Left lung (tissue), 10 donors: ENCODE measurements around the gene TPSD1. TPM values are rescaled to one million over a fixed set of nuclear protein-coding genes. Genes with fewer than 3 reads are reported as not detected.
"Not testable (repeated sequence)": the region's sequence is repeated elsewhere in the genome, so short reads cannot be mapped to it uniquely, and the experiment has no call there.

Experiments used
- ATAC-seq: fragments of 200-7000 bp; cut with Tn5 transposase; one replicate; pipeline ENCODE4 v1.9.1; 2020; ENCODE audit warnings: moderate library complexity
- DNase-seq, 4 donors: peaks; one replicate each; pipeline ENCODE4 v3.0.0-alpha.2; 2013 to 2020
- H3K27ac ChIP-seq, 2 donors: fragments of 200-600 bp; sonication (generic) in 1 of 2; one replicate each; pipeline versions ENCODE4 v1.5.0 to v1.8.0; 2020 to 2021
- H3K27me3 ChIP-seq, 2 donors: fragments of 200-600 bp; sonication (generic) in 1 of 2; one replicate each; pipeline versions ENCODE4 v1.5.0 to v1.8.0; 2020 to 2021
- H3K36me3 ChIP-seq, 2 donors: fragments of 200-600 bp; sonication (generic) in 1 of 2; one replicate each; pipeline versions ENCODE4 v1.5.0 to v1.8.0; 2020 to 2021
- H3K4me1 ChIP-seq, 2 donors: fragments of 200-600 bp; one replicate each; pipeline ENCODE4 v1.8.0; 2021
- H3K4me3 ChIP-seq, 2 donors: fragments of 200-600 bp; sonication (generic) in 1 of 2; one replicate each; pipeline versions ENCODE4 v1.5.0 to v1.8.0; 2020 to 2021; ENCODE audit warnings: mild to moderate bottlenecking in 1 of 2
- H3K9me3 ChIP-seq, 2 donors: fragments of 200-600 bp; sonication (generic) in 1 of 2; one replicate each; pipeline versions ENCODE4 v1.5.0 to v1.8.0; 2020 to 2021
- CTCF ChIP-seq, 2 donors: fragments of 200-600 bp; sonication (generic) in 1 of 2; IDR thresholded peaks; one replicate each; pipeline versions ENCODE4 v1.5.0 to v1.8.0; 2021; ENCODE audit warnings: antibody characterized with exemption in 2 of 2
- intact Hi-C, 2 donors: fragments of 100-400 bp; cut with DNase I; formaldehyde crosslinking; loops; one replicate each; pipeline versions ENCODE4 v1.11.2 to v1.14.2; 2022
- polyA plus RNA-seq, 6 donors: library from polyadenylated mRNA; unstranded; fragments of 120-200 nt; gene quantifications; one replicate each; pipeline ENCODE4 v1.2.1, GENCODE V29; 2013; ENCODE audit not compliant: insufficient read length in 6 of 6
- total RNA-seq, 2 donors: library from RNA; stranded (reverse); fragmentation: NEBNext Ultra II Directional; extraction: Animal tissue kit (Norgen Biotek cat#: 25700); gene quantifications; one replicate each; pipeline ENCODE4 v1.2.1, GENCODE V29; 2021
- donor health status: DM: no; HTN: yes; CAD: no.
- donor health status: DM: no; HTN: no; CAD: no.

TPSD1 gene
- total and polyA plus RNA-seq, 8 donors = 0.37 TPM; not detected in 7

GRCh38 chr16:1237990-1238389 is 17.9 kb upstream of the TPSD1 start:
- Histone ChIP-seq H3K9me3 (no peaks in the 10 kb centered on the region), H3K4me1 (no peaks in the 10 kb centered on the region), H3K36me3 (no peaks in the 10 kb centered on the region), H3K4me3 (no peak overlapping the region), H3K27ac (no peak overlapping the region), H3K27me3 (no peaks in the 10 kb centered on the region)
- TF ChIP-seq CTCF (IDR thresholded peaks at IDR 0.05) = no peak
- intact Hi-C loops = no loop called here
- DNase-seq = no peak
- ATAC-seq = no peak

- DNase-seq, H3K27ac ChIP-seq, ATAC-seq, H3K27me3 ChIP-seq, H3K9me3 ChIP-seq, H3K4me3 ChIP-seq, intact Hi-C loops, H3K4me1 ChIP-seq, H3K36me3 ChIP-seq: not testable (repeated sequence)
Observed at GRCh38 chr16:1238909-1239308, 17.0 kb upstream of the TPSD1 start.

- ATAC-seq, H3K27ac ChIP-seq, H3K9me3 ChIP-seq, H3K4me1 ChIP-seq, H3K4me3 ChIP-seq, H3K36me3 ChIP-seq, intact Hi-C loops, H3K27me3 ChIP-seq, DNase-seq: not testable (repeated sequence)
Observed at GRCh38 chr16:1239575-1239974, 16.3 kb upstream of the TPSD1 start.

GRCh38 chr16:1240436-1240835 is 15.4 kb upstream of the TPSD1 start, which contains the start of gene TPSAB1:
Gene TPSAB1, plus strand, starts transcription at chr16:1240705. Its CDS starts 234 bp downstream, at chr16:1240939.
- DNase-seq, H3K4me3 ChIP-seq, H3K36me3 ChIP-seq, H3K27ac ChIP-seq, ATAC-seq, H3K4me1 ChIP-seq, H3K9me3 ChIP-seq, intact Hi-C loops: not testable (repeated sequence)
- H3K27me3 ChIP-seq = peaks cover 0 to 17% of the 10 kb centered on the region in 2 donors

GRCh38 chr16:1241081-1241480 is 14.8 kb upstream of the TPSD1 start:
- intact Hi-C loops, H3K27ac ChIP-seq, H3K36me3 ChIP-seq, H3K9me3 ChIP-seq, DNase-seq, H3K4me1 ChIP-seq, H3K4me3 ChIP-seq, ATAC-seq: not testable (repeated sequence)
- peaks cover 0 to 24% of the 10 kb centered on the region in 2 donors for H3K27me3 ChIP-seq

GRCh38 chr16:1243363-1243762 is 12.5 kb upstream of the TPSD1 start:
- H3K27ac ChIP-seq, DNase-seq, H3K4me3 ChIP-seq, H3K36me3 ChIP-seq, ATAC-seq, intact Hi-C loops, H3K4me1 ChIP-seq, H3K9me3 ChIP-seq: not testable (repeated sequence)
- H3K27me3 ChIP-seq = peaks cover 0 to 30% of the 10 kb centered on the region in 2 donors

- H3K4me1 ChIP-seq, H3K4me3 ChIP-seq, H3K36me3 ChIP-seq, H3K9me3 ChIP-seq, intact Hi-C loops, ATAC-seq, H3K27ac ChIP-seq, DNase-seq: not testable (repeated sequence)
- H3K27me3 ChIP-seq = peaks cover 0 to 30% of the 10 kb centered on the region in 2 donors
Observed at GRCh38 chr16:1243907-1244850, 11.7 kb upstream of the TPSD1 start.

- H3K27me3 ChIP-seq = peaks cover 0 to 30% of the 10 kb centered on the region in 2 donors
- no peak for DNase-seq
- no peaks in the 10 kb centered on the region for H3K9me3 ChIP-seq
- H3K4me1 ChIP-seq = no peaks in the 10 kb centered on the region
- no peak overlapping the region for H3K4me3 ChIP-seq
- TF ChIP-seq CTCF (IDR thresholded peaks at IDR 0.05) = no peak
- intact Hi-C loops = no loop called here
- no peaks in the 10 kb centered on the region for H3K36me3 ChIP-seq
- H3K27ac ChIP-seq = no peak overlapping the region
- no peak for ATAC-seq
Observed at GRCh38 chr16:1244881-1245280, 11.0 kb upstream of the TPSD1 start.
